ENCODE results near the gene COQ10B. TPM values are rescaled to one million over a fixed set of nuclear protein-coding genes. Genes with fewer than 3 reads are reported as not detected.
"Not testable (repeated sequence)": the region's sequence is repeated elsewhere in the genome, so short reads cannot be mapped to it uniquely, and the experiment has no call there.

COQ10B gene
- total RNA-seq, 1 donor from 2014 or later: 26.1 TPM

GRCh38 chr2:197450935-197451358 lies 2.4 kb upstream of the COQ10B start:
- DNase-seq (ENCODE audit: low read depth, low spot score): not testable (repeated sequence)

GRCh38 chr2:197452754-197453122 lies 614 bp upstream of the COQ10B start:
- no peak for DNase-seq (ENCODE audit: low read depth, low spot score)

GRCh38 chr2:197453914-197454398 lies 604 bp downstream of the COQ10B start:
- peak; percentile 80 for DNase-seq (ENCODE audit: low read depth, low spot score)

GRCh38 chr2:197454923-197455322 lies 1.6 kb downstream of the COQ10B start:
- DNase-seq (ENCODE audit: low read depth, low spot score): no peak

- no peak for DNase-seq (ENCODE audit: low read depth, low spot score)
Observed at GRCh38 chr2:197455428-197455827, 2.1 kb downstream of the COQ10B start.

- no peak for DNase-seq (ENCODE audit: low read depth, low spot score)
Observed at GRCh38 chr2:197460649-197461048, 7.3 kb downstream of the COQ10B start.

GRCh38 chr2:197461057-197461456 lies 7.7 kb downstream of the COQ10B start:
- DNase-seq (ENCODE audit: low read depth, low spot score): no peak

GRCh38 chr2:197464175-197464574 lies 10.8 kb downstream of the COQ10B start:
- DNase-seq (ENCODE audit: low read depth, low spot score): no peak

- DNase-seq (ENCODE audit: low read depth, low spot score): no peak
Observed at GRCh38 chr2:197472166-197472565, 18.8 kb downstream of the COQ10B start.

GRCh38 chr2:197477797-197478196 lies 24.4 kb downstream of the COQ10B start:
- DNase-seq (ENCODE audit: low read depth, low spot score): no peak

GRCh38 chr2:197480165-197481036 lies 27.0 kb downstream of the COQ10B start:
- no peak for DNase-seq (ENCODE audit: low read depth, low spot score)

GRCh38 chr2:197484248-197484647 lies 30.9 kb downstream of the COQ10B start:
- not testable (repeated sequence) for DNase-seq (ENCODE audit: low read depth, low spot score)

- DNase-seq (ENCODE audit: low read depth, low spot score): no peak
Observed at GRCh38 chr2:197486175-197486574, 32.8 kb downstream of the COQ10B start.

GRCh38 chr2:197487385-197487784 lies 34.0 kb downstream of the COQ10B start:
- DNase-seq (ENCODE audit: low read depth, low spot score): no peak

GRCh38 chr2:197495433-197496134 lies 42.2 kb downstream of the COQ10B start:
- no peak for DNase-seq (ENCODE audit: low read depth, low spot score)

GRCh38 chr2:197496695-197497094 lies 43.3 kb downstream of the COQ10B start:
- no peak for DNase-seq (ENCODE audit: low read depth, low spot score)

- DNase-seq (ENCODE audit: low read depth, low spot score): no peak
Observed at GRCh38 chr2:197497326-197497725, 44.0 kb downstream of the COQ10B start.

GRCh38 chr2:197498235-197498936 lies 45.0 kb downstream of the COQ10B start:
- DNase-seq (ENCODE audit: low read depth, low spot score): no peak

GRCh38 chr2:197498937-197499593 lies 45.7 kb downstream of the COQ10B start:
- no peak for DNase-seq (ENCODE audit: low read depth, low spot score)

- peak; percentile 96 for DNase-seq (ENCODE audit: low read depth, low spot score)
Observed at GRCh38 chr2:197499594-197500502, 46.5 kb downstream of the COQ10B start, which contains the start of the genes HSPD1 and HSPE1. HSPD1 (minus strand) TSS chr2:197499840; CDS start chr2:197498848, 992 bp downstream. HSPE1 (plus strand) TSS chr2:197500379; CDS start chr2:197500437, 58 bp downstream.
